Measurements from ENCODE around the gene DDAH1. TPM values are rescaled to one million over a fixed set of nuclear protein-coding genes. Genes with fewer than 3 reads are reported as not detected.

The DDAH1 gene
- total and polyA plus RNA-seq, 2 of the 4 experiments (the other 2 are of a cell fraction): 78.0 to 94.5 TPM

DNA sequence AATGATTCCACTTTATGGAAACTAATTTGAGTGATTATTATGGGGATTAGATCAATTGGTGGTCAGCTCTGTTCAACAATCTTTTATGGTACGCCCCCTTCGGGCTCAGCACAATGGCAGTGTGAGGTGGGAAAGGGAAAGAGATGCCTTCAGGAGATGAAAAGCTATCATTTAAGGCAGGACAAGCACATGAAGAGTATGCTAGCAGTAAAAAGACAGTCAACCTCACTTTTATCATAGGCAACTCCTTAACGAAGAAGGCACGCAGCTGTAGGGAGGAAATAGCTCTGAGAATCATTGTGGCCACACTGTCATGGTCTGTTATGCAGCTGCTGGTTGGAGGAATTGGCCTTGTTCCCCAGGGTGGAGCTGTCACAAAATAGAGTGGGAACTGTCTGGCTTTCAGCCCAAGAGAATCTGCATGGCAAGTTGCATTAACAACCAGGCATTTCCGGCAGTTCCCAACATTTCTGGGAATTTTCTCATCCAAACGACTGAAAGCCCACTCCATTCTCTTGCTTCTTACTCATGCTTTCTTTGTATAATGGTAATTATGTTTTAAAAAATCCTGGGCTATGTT, 134.2 kb downstream of the DDAH1 start:
- peak overlapping the region; percentile 98 for H3K56ac ChIP-seq (ENCODE audit: extremely low read depth, insufficient read depth, low read length)
- peak overlapping the region; percentile 95 for H2AK5ac ChIP-seq (ENCODE audit: low read depth, low read length)
- peak overlapping the region; percentile 26 for H2AFZ ChIP-seq (replicated peaks; ENCODE audit: low read length, poor library complexity)
- H3K79me1 ChIP-seq (ENCODE audit: low read depth in 1 of 2, low read length in 2 of 2): peaks cover 33 to 66% of the 10 kb centered on the region in 2 experiments
- peak overlapping the region; percentile 86 for H3K27ac ChIP-seq (ENCODE audit: insufficient read depth, low read length)
- H3K27me3 ChIP-seq (ENCODE audit: control insufficient read depth, insufficient read depth, low read length): no peaks in the 10 kb centered on the region
- H4K8ac ChIP-seq (ENCODE audit: low read depth in 2 of 2, low read length in 2 of 2): peak overlapping the region; percentile 28 to 96
- peak overlapping the region; percentile 98 for H3K23ac ChIP-seq (ENCODE audit: low read depth, low read length)
- H4K20me1 ChIP-seq (ENCODE audit: insufficient read depth, low read length): no peaks in the 10 kb centered on the region
- DNase-seq (peak; percentile 99), ATAC-seq (ENCODE audit: low read depth) (peak; percentile 62)
- H3K36me3 ChIP-seq (ENCODE audit: control insufficient read depth, insufficient read depth, low read length): 0 out of 2 replicates have a peak, but pooled peaks cover 2% of the 10 kb centered on the region
- peaks cover 36% of the 10 kb centered on the region for H3K4me1 ChIP-seq (ENCODE audit: control insufficient read depth, insufficient read depth, low read length)
- H2AK9ac ChIP-seq (replicated peaks; ENCODE audit: low read depth, low read length, poor library complexity): peak overlapping the region; percentile 95
- peak overlapping the region; percentile 92 for H3K14ac ChIP-seq (replicated peaks; ENCODE audit: low read depth, low read length)
- ChIA-PET POLR2A (ENCODE audit: unreplicated experiment) (interaction anchor here (0.6 to 2.2 kb wide), 3 partner anchors 10 to 250 kb away, joined by 6 to 7 read pairs (median 6); partner anchors contain the start of gene CCN1), CTCF (interaction anchor here (0.6 to 1.2 kb wide), 5 partner anchors 10 to 67 kb away, joined by 3 to 5 read pairs (median 4); no protein-coding TSS in a partner anchor)
- no peak overlapping the region for H3K4me3 ChIP-seq (ENCODE audit: insufficient read depth, low read depth, low read length)
- H2BK120ac ChIP-seq (ENCODE audit: low read depth, low read length): peak overlapping the region; percentile 99
- in situ Hi-C loops (cut with MboI; ENCODE audit: low sequenced_read_pairs): no loop called here
- peak overlapping the region; percentile 86; the same call in 2 of the 3 replicates for H2BK15ac ChIP-seq (ENCODE audit: low read depth, low read length)
- H2BK20ac ChIP-seq (ENCODE audit: low read depth, low read length): peak overlapping the region; percentile 98
- TSS peak; percentile 26 for BruUV-seq (replicated peaks)
- H4K91ac ChIP-seq (ENCODE audit: insufficient read depth, low read depth, low read length): peak overlapping the region; percentile 97
- intact Hi-C loops (cut with micrococcal nuclease): loop anchor here (5.0 kb wide), 1 partner anchor 246 kb away; no protein-coding TSS in a partner anchor
- H3K4ac ChIP-seq (ENCODE audit: low read depth, low read length): peak overlapping the region; percentile 98
- peak overlapping the region; percentile 82 for H4K5ac ChIP-seq (ENCODE audit: low read depth, low read length)
- H3K9me1 ChIP-seq (ENCODE audit: insufficient read depth, low read length): peaks cover 16% of the 10 kb centered on the region
- dilution Hi-C loops (cut with HindIII; ENCODE audit: low sequenced_read_pairs, unreplicated experiment): no loop called here
- peak overlapping the region; percentile 56 for H3K4me2 ChIP-seq (ENCODE audit: low read depth, low read length)
- peaks cover 3% of the 10 kb centered on the region for H3K9me3 ChIP-seq (ENCODE audit: control insufficient read depth, insufficient read depth, low read length)
- peak overlapping the region; percentile 100 for H2BK5ac ChIP-seq (ENCODE audit: low read depth, low read length, poor library complexity, severe bottlenecking)
- peak overlapping the region; percentile 60 for H3K9ac ChIP-seq (ENCODE audit: low read depth, low read length)
- peak overlapping the region; percentile 84 for H3K18ac ChIP-seq (ENCODE audit: low read depth, low read length)
- WGBS, 2 experiments (ENCODE audit: extremely low coverage in 2 of 2, insufficient read length in 1 of 2): no CpG with 5 or more reads among the region's 6 CpGs
- TF ChIP-seq, protein P1, sequence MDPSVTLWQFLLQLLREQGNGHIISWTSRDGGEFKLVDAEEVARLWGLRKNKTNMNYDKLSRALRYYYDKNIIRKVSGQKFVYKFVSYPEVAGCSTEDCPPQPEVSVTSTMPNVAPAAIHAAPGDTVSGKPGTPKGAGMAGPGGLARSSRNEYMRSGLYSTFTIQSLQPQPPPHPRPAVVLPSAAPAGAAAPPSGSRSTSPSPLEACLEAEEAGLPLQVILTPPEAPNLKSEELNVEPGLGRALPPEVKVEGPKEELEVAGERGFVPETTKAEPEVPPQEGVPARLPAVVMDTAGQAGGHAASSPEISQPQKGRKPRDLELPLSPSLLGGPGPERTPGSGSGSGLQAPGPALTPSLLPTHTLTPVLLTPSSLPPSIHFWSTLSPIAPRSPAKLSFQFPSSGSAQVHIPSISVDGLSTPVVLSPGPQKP (IDR thresholded peaks at IDR 0.05; ENCODE audit: borderline replicate concordance, low read depth, low read length): no peak
- TF ChIP-seq MAFK (IDR thresholded peaks at IDR 0.05; ENCODE audit: low read depth, low read length) (peak; percentile 25; the same call in 1 of the 2 replicates), MXI1 (IDR thresholded peaks at IDR 0.05; ENCODE audit: borderline replicate concordance, low read depth, low read length) (0 out of 2 replicates have a peak, but pooled peaks have one; percentile 45), RCOR1 (IDR thresholded peaks at IDR 0.05; ENCODE audit: insufficient replicate concordance, low read length) (no peak), NFE2L2 (IDR thresholded peaks at IDR 0.05; ENCODE audit: low read depth, low read length) (no peak), RAD21 (IDR thresholded peaks at IDR 0.05; ENCODE audit: low read length) (no peak), CHD1 (IDR thresholded peaks at IDR 0.05; ENCODE audit: low read depth, low read length) (no peak), MAZ (IDR thresholded peaks at IDR 0.05; ENCODE audit: borderline replicate concordance, low read depth, low read length) (no peak), CEBPB (IDR thresholded peaks at IDR 0.05; ENCODE audit: low read depth, low read length) (peak; percentile 82), POLR2A (IDR thresholded peaks at IDR 0.05; ENCODE audit: low read depth, low read length) (peak; percentile 16; the same call in 1 of the 2 replicates), FOS (IDR thresholded peaks at IDR 0.05; ENCODE audit: low read depth, low read length) (peak; percentile 53; the same call in 1 of the 2 replicates), SMC3 (IDR thresholded peaks at IDR 0.05; ENCODE audit: low read depth, low read length) (no peak)
- TF ChIP-seq, protein P2, sequence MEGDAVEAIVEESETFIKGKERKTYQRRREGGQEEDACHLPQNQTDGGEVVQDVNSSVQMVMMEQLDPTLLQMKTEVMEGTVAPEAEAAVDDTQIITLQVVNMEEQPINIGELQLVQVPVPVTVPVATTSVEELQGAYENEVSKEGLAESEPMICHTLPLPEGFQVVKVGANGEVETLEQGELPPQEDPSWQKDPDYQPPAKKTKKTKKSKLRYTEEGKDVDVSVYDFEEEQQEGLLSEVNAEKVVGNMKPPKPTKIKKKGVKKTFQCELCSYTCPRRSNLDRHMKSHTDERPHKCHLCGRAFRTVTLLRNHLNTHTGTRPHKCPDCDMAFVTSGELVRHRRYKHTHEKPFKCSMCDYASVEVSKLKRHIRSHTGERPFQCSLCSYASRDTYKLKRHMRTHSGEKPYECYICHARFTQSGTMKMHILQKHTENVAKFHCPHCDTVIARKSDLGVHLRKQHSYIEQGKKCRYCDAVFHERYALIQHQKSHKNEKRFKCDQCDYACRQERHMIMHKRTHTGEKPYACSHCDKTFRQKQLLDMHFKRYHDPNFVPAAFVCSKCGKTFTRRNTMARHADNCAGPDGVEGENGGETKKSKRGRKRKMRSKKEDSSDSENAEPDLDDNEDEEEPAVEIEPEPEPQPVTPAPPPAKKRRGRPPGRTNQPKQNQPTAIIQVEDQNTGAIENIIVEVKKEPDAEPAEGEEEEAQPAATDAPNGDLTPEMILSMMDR (conservative IDR thresholded peaks at IDR 0.05; ENCODE audit: low read depth, low read length): no peak
- TF ChIP-seq, protein P3, sequence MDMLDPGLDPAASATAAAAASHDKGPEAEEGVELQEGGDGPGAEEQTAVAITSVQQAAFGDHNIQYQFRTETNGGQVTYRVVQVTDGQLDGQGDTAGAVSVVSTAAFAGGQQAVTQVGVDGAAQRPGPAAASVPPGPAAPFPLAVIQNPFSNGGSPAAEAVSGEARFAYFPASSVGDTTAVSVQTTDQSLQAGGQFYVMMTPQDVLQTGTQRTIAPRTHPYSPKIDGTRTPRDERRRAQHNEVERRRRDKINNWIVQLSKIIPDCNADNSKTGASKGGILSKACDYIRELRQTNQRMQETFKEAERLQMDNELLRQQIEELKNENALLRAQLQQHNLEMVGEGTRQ (IDR thresholded peaks at IDR 0.05; ENCODE audit: low read depth, low read length): no peak
